HEK293 (cell line): ENCODE measurements around the gene INTS1.
A peak's percentile ranks its signal among the peaks of the same experiment; 100 is the strongest.

Experiments used
- CTCF ChIA-PET: fragments of 350-600 bp; formaldehyde crosslinking; extraction: SDS; loops from one replicate; lab custom pipeline; 2021; ENCODE audit warnings: antibody characterized with exemption; lab: Yijun Ruan, JAX
- POLR2A ChIA-PET: fragments of 300-600 bp; formaldehyde crosslinking; extraction: SDS; loops from one replicate; lab custom pipeline; 2020; ENCODE audit warnings: antibody characterized with exemption, inconsistent platforms; lab: Yijun Ruan, JAX
- H3K27ac ChIP-seq: fragments of 200-500 bp; sonication (Bioruptor generic); 2 replicates; pipeline ENCODE4 v1.5.1; 2014; ENCODE audit warnings: low read depth, low read length, control low read depth, inconsistent platforms; ENCODE audit errors: extremely low read depth
- H3K36me3 ChIP-seq, 2 experiments: fragments of 200-500 bp in 1 of 2; sonication (Bioruptor generic) in 1 of 2; 1 replicate in 1 of 2; 2 replicates in 1 of 2; pipeline ENCODE4 v1.5.1; 2014 to 2017; ENCODE audit warnings: inconsistent platforms in 2 of 2, low read length in 2 of 2; ENCODE audit not compliant: control insufficient read depth in 2 of 2, insufficient read depth in 1 of 2
- H3K4me1 ChIP-seq: fragments of 200-500 bp; sonication (Bioruptor generic); 2 replicates; pipeline ENCODE4 v1.5.1; 2014; ENCODE audit warnings: mild to moderate bottlenecking, low read length, inconsistent platforms; ENCODE audit not compliant: control insufficient read depth, insufficient read depth
- H3K4me3 ChIP-seq: 2 replicates; pipeline ENCODE4 v1.5.1; 2011; ENCODE audit warnings: low read depth, mild to moderate bottlenecking, control low read depth, low read length, moderate library complexity
- H3K9me3 ChIP-seq: fragments of 200-500 bp; sonication (Bioruptor generic); 2 replicates; pipeline ENCODE4 v1.5.1; 2014; ENCODE audit warnings: low read depth, low read length, inconsistent platforms; ENCODE audit not compliant: control insufficient read depth, insufficient read depth
- BCL11B ChIP-seq: fragments of 450-650 bp; formaldehyde crosslinking; IDR thresholded peaks from 2 replicates; pipeline ENCODE4 v1.5.1; 2016; ENCODE audit warnings: low read depth, missing biosample characterization, missing genetic modification characterization
- EGR2 ChIP-seq: fragments of 450-650 bp; formaldehyde crosslinking; IDR thresholded peaks from 2 replicates; pipeline ENCODE4 v1.5.1; 2016; ENCODE audit warnings: low read depth, missing biosample characterization, missing genetic modification characterization
- HOXA7 ChIP-seq: sonication (generic); formaldehyde crosslinking; IDR thresholded peaks from 2 replicates; pipeline ENCODE4 v1.8.1; 2022; ENCODE audit warnings: missing genetic modification reagents, borderline replicate concordance
- KLF8 ChIP-seq: fragments of 450-650 bp; formaldehyde crosslinking; IDR thresholded peaks from 2 replicates; pipeline ENCODE4 v1.5.1; 2016; ENCODE audit warnings: missing biosample characterization, missing genetic modification characterization
- TCF7L2 ChIP-seq: IDR thresholded peaks from 2 replicates; pipeline ENCODE4 v1.6.1; 2011; ENCODE audit warnings: low read depth, mild to moderate bottlenecking, inconsistent platforms, low read length, moderate library complexity, borderline replicate concordance
- ZIC2 ChIP-seq: fragments of 450-650 bp; formaldehyde crosslinking; IDR thresholded peaks from 2 replicates; pipeline ENCODE4 v1.5.1; 2016; ENCODE audit warnings: missing biosample characterization, missing genetic modification characterization
- ZNF121 ChIP-seq: fragments of 450-650 bp; formaldehyde crosslinking; IDR thresholded peaks from 2 replicates; pipeline ENCODE4 v1.5.1; 2016; ENCODE audit warnings: missing biosample characterization, missing genetic modification characterization
- ZNF214 ChIP-seq: fragments of 450-650 bp; formaldehyde crosslinking; IDR thresholded peaks from 2 replicates; pipeline ENCODE4 v1.5.1; 2017; ENCODE audit warnings: missing biosample characterization, mild to moderate bottlenecking, missing genetic modification characterization, borderline replicate concordance
- ZNF24 ChIP-seq: fragments of 450-650 bp; formaldehyde crosslinking; IDR thresholded peaks from 2 replicates; pipeline ENCODE4 v1.5.1; 2016; ENCODE audit warnings: missing biosample characterization, missing genetic modification characterization
- ZNF366 ChIP-seq: fragments of 450-650 bp; formaldehyde crosslinking; conservative IDR thresholded peaks from 2 replicates; pipeline ENCODE4 v1.5.1; 2016; ENCODE audit warnings: missing biosample characterization, missing genetic modification characterization
- ZNF37A ChIP-seq: fragments of 450-650 bp; IDR thresholded peaks from 2 replicates; pipeline ENCODE4 v1.5.1; 2018; ENCODE audit warnings: missing biosample characterization, missing genetic modification characterization
- ZNF423 ChIP-seq: fragments of 450-650 bp; formaldehyde crosslinking; IDR thresholded peaks from 2 replicates; pipeline ENCODE4 v1.5.1; 2016; ENCODE audit warnings: missing biosample characterization, missing genetic modification characterization
- ZNF600 ChIP-seq: fragments of 450-650 bp; formaldehyde crosslinking; IDR thresholded peaks from 2 replicates; pipeline ENCODE4 v1.5.1; 2016; ENCODE audit warnings: missing biosample characterization, missing genetic modification characterization
- ZNF621 ChIP-seq: fragments of 450-650 bp; formaldehyde crosslinking; IDR thresholded peaks from 2 replicates; pipeline ENCODE4 v1.5.1; 2017; ENCODE audit warnings: missing biosample characterization, missing genetic modification characterization
- ZNF629 ChIP-seq: fragments of 450-650 bp; formaldehyde crosslinking; IDR thresholded peaks from 2 replicates; pipeline ENCODE4 v1.5.1; 2017; ENCODE audit warnings: missing biosample characterization, missing genetic modification characterization
- ZNF747 ChIP-seq: fragments of 450-650 bp; formaldehyde crosslinking; IDR thresholded peaks from 2 replicates; pipeline ENCODE4 v1.5.1; 2016; ENCODE audit warnings: missing biosample characterization, missing genetic modification characterization
- ZNF792 ChIP-seq: fragments of 450-650 bp; formaldehyde crosslinking; IDR thresholded peaks from 2 replicates; pipeline ENCODE4 v1.5.1; 2016; ENCODE audit warnings: missing biosample characterization, missing genetic modification characterization
- TF ChIP-seq, protein P1 (sequence below): fragments of 450-650 bp; formaldehyde crosslinking; conservative IDR thresholded peaks from 2 replicates; pipeline ENCODE4 v1.5.1; 2016; ENCODE audit warnings: low read depth, missing biosample characterization, missing genetic modification characterization
- TF ChIP-seq, protein P2 (sequence below): fragments of 450-650 bp; IDR thresholded peaks from 2 replicates; pipeline ENCODE4 v1.5.1; 2018; ENCODE audit warnings: missing biosample characterization, mild to moderate bottlenecking, missing genetic modification characterization
- TF ChIP-seq, protein P3 (sequence below): IDR thresholded peaks from 2 replicates; pipeline ENCODE4 v1.6.1; 2011; ENCODE audit warnings: mild to moderate bottlenecking, low read depth, low read length, borderline replicate concordance
- TF ChIP-seq, protein P4 (sequence below): fragments of 450-650 bp; formaldehyde crosslinking; IDR thresholded peaks from 2 replicates; pipeline ENCODE4 v1.5.1; 2016; ENCODE audit warnings: missing biosample characterization, missing genetic modification characterization
- TF ChIP-seq, protein P5 (sequence below): fragments of 450-650 bp; formaldehyde crosslinking; IDR thresholded peaks from 2 replicates; pipeline ENCODE4 v1.5.1; 2016; ENCODE audit warnings: missing biosample characterization, missing genetic modification characterization

INTS1 gene

DNA sequence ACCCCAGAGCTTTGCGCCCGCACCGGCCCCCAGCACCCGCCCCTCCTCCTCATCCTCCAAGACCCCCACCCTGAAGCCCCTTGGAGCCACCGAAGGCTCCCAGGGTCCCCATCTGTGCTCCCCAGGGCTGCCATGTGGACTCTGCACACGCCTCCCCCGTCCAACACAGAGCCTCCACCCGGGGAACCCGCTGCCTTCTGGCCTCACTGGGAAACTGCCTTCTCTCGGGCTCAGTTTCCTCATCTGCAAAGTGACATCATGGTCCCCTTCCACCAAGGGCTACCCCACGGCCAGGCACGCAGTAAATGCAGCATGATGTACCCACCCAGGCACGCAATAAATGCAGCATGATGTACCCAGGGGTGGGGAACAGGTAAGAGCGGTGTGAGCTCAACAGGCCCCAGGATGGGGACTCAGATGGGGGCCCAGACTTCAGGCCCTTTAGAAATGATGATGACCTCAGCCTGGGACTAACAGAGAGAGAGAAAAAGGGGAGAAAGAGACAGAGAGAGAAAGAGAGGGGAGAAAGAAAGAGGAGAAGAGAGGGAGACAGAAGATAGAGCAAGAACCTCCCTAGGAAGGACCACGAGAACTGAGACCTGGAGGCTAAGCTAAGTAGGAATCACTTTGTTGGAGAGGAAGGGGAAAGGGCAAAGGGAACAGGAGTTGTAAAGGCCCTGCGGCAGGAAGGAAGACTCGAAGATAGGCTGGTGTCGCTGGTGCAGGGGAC, 42.4 kb downstream of the INTS1 start (continued):
- TF ChIP-seq, protein P1, sequence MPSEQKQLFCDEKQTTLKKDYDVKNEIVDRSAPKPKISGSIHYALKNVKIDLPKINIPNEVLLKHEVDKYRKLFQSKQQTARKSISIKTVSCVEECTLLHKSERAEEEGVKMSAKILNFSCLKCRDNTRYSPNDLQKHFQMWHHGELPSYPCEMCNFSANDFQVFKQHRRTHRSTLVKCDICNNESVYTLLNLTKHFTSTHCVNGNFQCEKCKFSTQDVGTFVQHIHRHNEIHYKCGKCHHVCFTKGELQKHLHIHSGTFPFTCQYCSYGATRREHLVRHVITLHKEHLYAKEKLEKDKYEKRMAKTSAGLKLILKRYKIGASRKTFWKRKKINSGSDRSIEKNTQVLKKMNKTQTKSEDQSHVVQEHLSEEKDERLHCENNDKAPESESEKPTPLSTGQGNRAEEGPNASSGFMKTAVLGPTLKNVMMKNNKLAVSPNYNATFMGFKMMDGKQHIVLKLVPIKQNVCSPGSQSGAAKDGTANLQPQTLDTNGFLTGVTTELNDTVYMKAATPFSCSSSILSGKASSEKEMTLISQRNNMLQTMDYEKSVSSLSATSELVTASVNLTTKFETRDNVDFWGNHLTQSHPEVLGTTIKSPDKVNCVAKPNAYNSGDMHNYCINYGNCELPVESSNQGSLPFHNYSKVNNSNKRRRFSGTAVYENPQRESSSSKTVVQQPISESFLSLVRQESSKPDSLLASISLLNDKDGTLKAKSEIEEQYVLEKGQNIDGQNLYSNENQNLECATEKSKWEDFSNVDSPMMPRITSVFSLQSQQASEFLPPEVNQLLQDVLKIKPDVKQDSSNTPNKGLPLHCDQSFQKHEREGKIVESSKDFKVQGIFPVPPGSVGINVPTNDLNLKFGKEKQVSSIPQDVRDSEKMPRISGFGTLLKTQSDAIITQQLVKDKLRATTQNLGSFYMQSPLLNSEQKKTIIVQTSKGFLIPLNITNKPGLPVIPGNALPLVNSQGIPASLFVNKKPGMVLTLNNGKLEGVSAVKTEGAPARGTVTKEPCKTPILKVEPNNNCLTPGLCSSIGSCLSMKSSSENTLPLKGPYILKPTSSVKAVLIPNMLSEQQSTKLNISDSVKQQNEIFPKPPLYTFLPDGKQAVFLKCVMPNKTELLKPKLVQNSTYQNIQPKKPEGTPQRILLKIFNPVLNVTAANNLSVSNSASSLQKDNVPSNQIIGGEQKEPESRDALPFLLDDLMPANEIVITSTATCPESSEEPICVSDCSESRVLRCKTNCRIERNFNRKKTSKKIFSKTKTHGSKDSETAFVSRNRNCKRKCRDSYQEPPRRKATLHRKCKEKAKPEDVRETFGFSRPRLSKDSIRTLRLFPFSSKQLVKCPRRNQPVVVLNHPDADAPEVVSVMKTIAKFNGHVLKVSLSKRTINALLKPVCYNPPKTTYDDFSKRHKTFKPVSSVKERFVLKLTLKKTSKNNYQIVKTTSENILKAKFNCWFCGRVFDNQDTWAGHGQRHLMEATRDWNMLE: no peak
- TF ChIP-seq, protein P2, sequence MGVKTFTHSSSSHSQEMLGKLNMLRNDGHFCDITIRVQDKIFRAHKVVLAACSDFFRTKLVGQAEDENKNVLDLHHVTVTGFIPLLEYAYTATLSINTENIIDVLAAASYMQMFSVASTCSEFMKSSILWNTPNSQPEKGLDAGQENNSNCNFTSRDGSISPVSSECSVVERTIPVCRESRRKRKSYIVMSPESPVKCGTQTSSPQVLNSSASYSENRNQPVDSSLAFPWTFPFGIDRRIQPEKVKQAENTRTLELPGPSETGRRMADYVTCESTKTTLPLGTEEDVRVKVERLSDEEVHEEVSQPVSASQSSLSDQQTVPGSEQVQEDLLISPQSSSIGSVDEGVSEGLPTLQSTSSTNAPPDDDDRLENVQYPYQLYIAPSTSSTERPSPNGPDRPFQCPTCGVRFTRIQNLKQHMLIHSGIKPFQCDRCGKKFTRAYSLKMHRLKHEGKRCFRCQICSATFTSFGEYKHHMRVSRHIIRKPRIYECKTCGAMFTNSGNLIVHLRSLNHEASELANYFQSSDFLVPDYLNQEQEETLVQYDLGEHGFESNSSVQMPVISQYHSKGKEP (tag by site-specific recombination): peak; percentile 53; the same call in 1 of the 2 replicates
- peak; percentile 77 for TF ChIP-seq ZNF366 (tag by site-specific recombination)
- TF ChIP-seq, all 188 proteins: peak for 7

DNA sequence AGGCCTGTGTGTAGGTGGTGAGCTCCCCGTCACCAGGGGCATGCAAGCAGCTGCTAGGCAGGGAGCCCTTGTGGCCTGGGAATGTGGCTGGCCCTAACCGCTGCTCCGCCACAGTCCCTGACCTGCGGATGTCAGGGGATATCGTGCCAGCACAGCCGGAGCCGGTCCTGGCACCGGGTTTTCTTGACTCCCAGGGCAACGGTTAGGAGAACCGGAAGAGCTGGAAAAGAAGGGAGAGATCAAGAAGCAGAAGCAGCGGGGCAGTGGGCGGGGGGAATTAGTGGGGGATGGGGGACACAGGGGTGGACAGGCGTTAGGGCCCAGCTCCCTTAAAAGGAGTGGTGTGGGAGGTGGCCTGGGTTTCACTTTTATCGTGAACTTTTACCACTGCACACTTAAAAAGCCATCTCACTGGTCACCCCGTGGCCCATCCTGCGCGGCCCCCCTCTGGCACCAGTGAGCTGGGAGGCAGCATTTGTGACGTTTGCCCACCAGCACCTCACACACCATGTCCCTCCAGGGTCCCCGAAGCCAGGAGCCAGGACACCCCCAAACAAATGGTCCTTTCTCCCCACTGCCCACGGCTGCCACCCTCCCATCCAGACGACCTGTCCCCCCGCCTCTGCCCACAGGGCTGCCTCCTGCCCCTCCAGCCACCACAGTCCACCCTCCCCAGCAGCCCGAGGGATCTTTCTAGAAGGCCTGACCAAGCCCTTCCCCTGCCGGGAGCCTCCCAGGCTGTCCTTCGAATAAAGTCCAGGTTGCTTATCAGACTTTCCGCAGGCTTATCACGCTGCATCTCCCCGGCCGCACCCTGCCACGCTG, 43.2 kb downstream of the INTS1 start:
- POLR2A ChIA-PET: interaction anchor here (0.6 kb wide), 1 partner anchor 75 kb away, joined by 3 read pairs; no protein-coding TSS in a partner anchor
- H3K36me3 ChIP-seq: no peaks in the 10 kb centered on the region
- H3K9me3 ChIP-seq: no peaks in the 10 kb centered on the region
- no peak overlapping the region for H3K27ac ChIP-seq
- CTCF ChIA-PET: interaction anchor here (0.5 to 1.4 kb wide), 4 partner anchors 14 to 476 kb away, joined by 3 to 5 read pairs (median 4); no protein-coding TSS in a partner anchor
- 0 out of 2 replicates have a peak, but pooled peaks cover 3% of the 10 kb centered on the region for H3K4me1 ChIP-seq
- no peak overlapping the region for H3K4me3 ChIP-seq
- TF ChIP-seq ZNF24 (tag by site-specific recombination) (no peak), EGR2 (0 out of 2 replicates have a peak, but pooled peaks have one; percentile 4), ZIC2 (no peak), ZNF792 (no peak), ZNF629 (tag by site-specific recombination) (peak; percentile 23; the same call in 1 of the 2 replicates), ZNF747 (tag by site-specific recombination) (no peak), KLF8 (tag by site-specific recombination) (peak; percentile 70; the same call in 1 of the 2 replicates), TCF7L2 (no peak), ZNF121 (tag by site-specific recombination) (no peak), BCL11B (tag by site-specific recombination) (0 out of 2 replicates have a peak, but pooled peaks have one; percentile 58), ZNF621 (tag by site-specific recombination) (no peak), ZNF37A (tag by site-specific recombination) (no peak), ZNF600 (peak; percentile 40; the same call in 1 of the 2 replicates), ZNF214 (tag by site-specific recombination) (no peak), HOXA7 (CRISPR knock-in tag) (no peak), ZNF423 (tag by site-specific recombination) (0 out of 2 replicates have a peak, but pooled peaks have one; percentile 27)
- TF ChIP-seq, protein P3, sequence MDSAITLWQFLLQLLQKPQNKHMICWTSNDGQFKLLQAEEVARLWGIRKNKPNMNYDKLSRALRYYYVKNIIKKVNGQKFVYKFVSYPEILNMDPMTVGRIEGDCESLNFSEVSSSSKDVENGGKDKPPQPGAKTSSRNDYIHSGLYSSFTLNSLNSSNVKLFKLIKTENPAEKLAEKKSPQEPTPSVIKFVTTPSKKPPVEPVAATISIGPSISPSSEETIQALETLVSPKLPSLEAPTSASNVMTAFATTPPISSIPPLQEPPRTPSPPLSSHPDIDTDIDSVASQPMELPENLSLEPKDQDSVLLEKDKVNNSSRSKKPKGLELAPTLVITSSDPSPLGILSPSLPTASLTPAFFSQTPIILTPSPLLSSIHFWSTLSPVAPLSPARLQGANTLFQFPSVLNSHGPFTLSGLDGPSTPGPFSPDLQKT: no peak
- TF ChIP-seq, protein P4, sequence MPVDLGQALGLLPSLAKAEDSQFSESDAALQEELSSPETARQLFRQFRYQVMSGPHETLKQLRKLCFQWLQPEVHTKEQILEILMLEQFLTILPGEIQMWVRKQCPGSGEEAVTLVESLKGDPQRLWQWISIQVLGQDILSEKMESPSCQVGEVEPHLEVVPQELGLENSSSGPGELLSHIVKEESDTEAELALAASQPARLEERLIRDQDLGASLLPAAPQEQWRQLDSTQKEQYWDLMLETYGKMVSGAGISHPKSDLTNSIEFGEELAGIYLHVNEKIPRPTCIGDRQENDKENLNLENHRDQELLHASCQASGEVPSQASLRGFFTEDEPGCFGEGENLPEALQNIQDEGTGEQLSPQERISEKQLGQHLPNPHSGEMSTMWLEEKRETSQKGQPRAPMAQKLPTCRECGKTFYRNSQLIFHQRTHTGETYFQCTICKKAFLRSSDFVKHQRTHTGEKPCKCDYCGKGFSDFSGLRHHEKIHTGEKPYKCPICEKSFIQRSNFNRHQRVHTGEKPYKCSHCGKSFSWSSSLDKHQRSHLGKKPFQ (tag by site-specific recombination): no peak
- TF ChIP-seq, protein P5, sequence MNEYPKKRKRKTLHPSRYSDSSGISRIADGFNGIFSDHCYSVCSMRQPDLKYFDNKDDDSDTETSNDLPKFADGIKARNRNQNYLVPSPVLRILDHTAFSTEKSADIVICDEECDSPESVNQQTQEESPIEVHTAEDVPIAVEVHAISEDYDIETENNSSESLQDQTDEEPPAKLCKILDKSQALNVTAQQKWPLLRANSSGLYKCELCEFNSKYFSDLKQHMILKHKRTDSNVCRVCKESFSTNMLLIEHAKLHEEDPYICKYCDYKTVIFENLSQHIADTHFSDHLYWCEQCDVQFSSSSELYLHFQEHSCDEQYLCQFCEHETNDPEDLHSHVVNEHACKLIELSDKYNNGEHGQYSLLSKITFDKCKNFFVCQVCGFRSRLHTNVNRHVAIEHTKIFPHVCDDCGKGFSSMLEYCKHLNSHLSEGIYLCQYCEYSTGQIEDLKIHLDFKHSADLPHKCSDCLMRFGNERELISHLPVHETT (tag by site-specific recombination): 0 out of 2 replicates have a peak, but pooled peaks have one; percentile 30
